Activated naive CD8-positive, alpha-beta T cell treated with anti-CD3 and anti-CD28 coated beads for 36 hours (primary cell): ENCODE results near the gene FBXW4. TPM values are rescaled to one million over a fixed set of nuclear protein-coding genes. Genes with fewer than 3 reads are reported as not detected.

Source experiments
- DNase-seq: peaks from one replicate; pipeline ENCODE4 v3.0.0; 2021
- H3K27ac Mint-ChIP-seq: one replicate; pipeline ENCODE4 v1.8.0; 2022; ENCODE audit warnings: mild to moderate bottlenecking, moderate library complexity, mixed read lengths
- H3K27me3 Mint-ChIP-seq: one replicate; pipeline ENCODE4 v1.8.0; 2022; ENCODE audit warnings: mild to moderate bottlenecking, mixed read lengths
- H3K36me3 Mint-ChIP-seq: one replicate; pipeline ENCODE4 v1.8.0; 2021; ENCODE audit warnings: mild to moderate bottlenecking, mixed read lengths
- H3K4me1 Mint-ChIP-seq: one replicate; pipeline ENCODE4 v1.8.0; 2021; ENCODE audit warnings: mixed read lengths
- H3K4me3 Mint-ChIP-seq: one replicate; pipeline ENCODE4 v1.8.0; 2022; ENCODE audit warnings: mild to moderate bottlenecking, moderate library complexity, mixed read lengths
- H3K9me3 Mint-ChIP-seq: one replicate; pipeline ENCODE4 v1.8.0; 2022; ENCODE audit warnings: mixed read lengths
- total RNA-seq, 2 experiments: library from RNA; stranded (reverse); gene quantifications; one replicate each; pipeline ENCODE4 v1.2.3, GENCODE V29; 2021

Gene FBXW4
- total RNA-seq, result 10 to 100 TPM; 29.5 to 34.0 TPM

- peak within 1 kb of the TSS; percentile 99 for H3K27ac Mint-ChIP-seq
- H3K4me3 Mint-ChIP-seq, result peak within 1 kb of the TSS; percentile 97
- peaks cover 10% of the 10 kb centered on the region for H3K36me3 Mint-ChIP-seq
- H3K9me3 Mint-ChIP-seq, result no peaks in the 10 kb centered on the region
- peak; percentile 84 for DNase-seq
- peaks cover 36% of the 10 kb centered on the region for H3K4me1 Mint-ChIP-seq
- no peaks in the 10 kb centered on the region for H3K27me3 Mint-ChIP-seq
These were observed at the start of gene FBXW4 for GRCh38 chr10:101694674-101695403. Gene FBXW4 (minus strand): TSS chr10:101695170. CDS start chr10:101695105, 65 bp downstream.

DNA sequence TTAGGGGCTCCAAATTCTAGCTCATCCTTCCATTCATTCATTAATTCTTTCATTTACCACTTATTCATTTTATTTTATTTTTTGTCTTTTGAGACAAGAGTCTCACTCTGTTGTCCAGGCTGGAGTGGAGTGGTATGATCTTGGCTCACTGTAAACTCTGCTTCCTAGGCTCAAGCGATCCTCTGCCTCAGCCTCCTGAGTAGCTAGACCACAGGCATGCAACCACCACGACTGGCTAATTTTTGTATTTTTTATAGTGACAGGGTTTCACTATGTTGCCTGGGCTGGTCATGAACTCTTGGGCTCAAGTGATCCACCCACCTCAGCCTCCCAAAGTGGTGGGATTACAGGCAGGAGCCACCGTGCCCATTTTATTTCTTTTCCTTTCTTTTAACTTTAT, 49.3 kb upstream of the FBXW4 start:
- Mint-ChIP-seq H3K4me3 (no peak overlapping the region), H3K27me3 (peaks cover 13% of the 10 kb centered on the region), H3K36me3 (no peaks in the 10 kb centered on the region), H3K9me3 (no peaks in the 10 kb centered on the region), H3K27ac (no peak overlapping the region), H3K4me1 (no peaks in the 10 kb centered on the region)
- no peak for DNase-seq

- H3K27me3 Mint-ChIP-seq, result peaks cover 13% of the 10 kb centered on the region
- no peaks in the 10 kb centered on the region for H3K4me1 Mint-ChIP-seq
- H3K4me3 Mint-ChIP-seq, result no peak overlapping the region
- no peaks in the 10 kb centered on the region for H3K9me3 Mint-ChIP-seq
- no peak for DNase-seq
- H3K27ac Mint-ChIP-seq, result no peak overlapping the region
- no peaks in the 10 kb centered on the region for H3K36me3 Mint-ChIP-seq
These were observed 47.0 kb upstream of the FBXW4 start for GRCh38 chr10:101741938-101742337.

- Mint-ChIP-seq H3K27me3 (peaks cover 24% of the 10 kb centered on the region), H3K4me1 (no peaks in the 10 kb centered on the region), H3K27ac (no peak overlapping the region), H3K36me3 (no peaks in the 10 kb centered on the region), H3K9me3 (no peaks in the 10 kb centered on the region), H3K4me3 (no peak overlapping the region)
- no peak for DNase-seq
These were observed 41.7 kb upstream of the FBXW4 start for GRCh38 chr10:101736666-101737065.

- Mint-ChIP-seq H3K9me3 (no peaks in the 10 kb centered on the region), H3K4me1 (no peaks in the 10 kb centered on the region), H3K27me3 (peaks cover 20% of the 10 kb centered on the region), H3K4me3 (no peak overlapping the region), H3K27ac (no peak overlapping the region), H3K36me3 (no peaks in the 10 kb centered on the region)
- DNase-seq, result no peak
These were observed 37.1 kb upstream of the FBXW4 start for GRCh38 chr10:101732096-101732495.

DNA sequence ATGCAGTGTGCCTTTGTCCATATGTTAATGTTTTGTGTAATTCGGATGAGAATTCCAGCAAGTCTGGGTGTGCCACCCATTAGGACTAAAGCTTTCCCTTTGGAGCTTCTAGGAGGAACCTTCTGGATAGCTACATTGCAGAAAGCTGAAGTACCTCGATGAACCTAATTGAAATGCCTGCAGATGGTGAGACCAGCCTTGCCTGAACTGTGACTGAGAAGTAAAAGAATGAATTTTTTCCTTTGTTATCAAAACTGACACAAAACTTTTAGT, 31.1 kb upstream of the FBXW4 start:
- Mint-ChIP-seq H3K4me1 (no peaks in the 10 kb centered on the region), H3K4me3 (no peak overlapping the region), H3K27ac (no peak overlapping the region), H3K36me3 (no peaks in the 10 kb centered on the region), H3K9me3 (no peaks in the 10 kb centered on the region), H3K27me3 (peaks cover 9% of the 10 kb centered on the region)
- no peak for DNase-seq

GRCh38 chr10:101725296-101726114, 30.5 kb upstream of the FBXW4 start:
- no peak overlapping the region for H3K27ac Mint-ChIP-seq
- H3K4me3 Mint-ChIP-seq, result no peak overlapping the region
- no peaks in the 10 kb centered on the region for H3K4me1 Mint-ChIP-seq
- peaks cover 9% of the 10 kb centered on the region for H3K27me3 Mint-ChIP-seq
- no peak for DNase-seq
- no peaks in the 10 kb centered on the region for H3K36me3 Mint-ChIP-seq
- no peaks in the 10 kb centered on the region for H3K9me3 Mint-ChIP-seq

DNA sequence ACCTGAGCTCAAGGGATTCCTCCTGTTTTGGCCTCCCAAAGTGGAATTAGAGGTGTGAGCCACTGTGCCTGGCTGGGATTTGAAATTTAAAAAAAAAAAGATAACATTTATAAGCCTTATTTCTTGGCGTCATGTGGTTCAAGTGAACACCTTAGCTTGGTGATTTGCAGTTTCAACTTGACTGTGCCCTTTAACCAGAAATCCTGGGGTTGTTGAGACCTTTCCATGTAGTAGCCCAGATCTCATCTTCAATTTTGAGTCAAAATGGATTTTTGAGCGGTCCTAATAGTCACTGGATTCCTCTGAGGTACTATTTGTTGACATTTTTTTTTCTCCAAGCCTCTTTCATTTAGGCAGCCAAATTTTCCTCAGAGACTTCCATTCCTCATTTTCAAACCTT, 29.5 kb upstream of the FBXW4 start:
- Mint-ChIP-seq H3K27ac (no peak overlapping the region), H3K36me3 (no peaks in the 10 kb centered on the region), H3K27me3 (peaks cover 9% of the 10 kb centered on the region), H3K4me3 (no peak overlapping the region), H3K4me1 (no peaks in the 10 kb centered on the region), H3K9me3 (no peaks in the 10 kb centered on the region)
- no peak for DNase-seq

GRCh38 chr10:101723176-101723575, 28.2 kb upstream of the FBXW4 start:
- no peaks in the 10 kb centered on the region for H3K36me3 Mint-ChIP-seq
- H3K4me1 Mint-ChIP-seq, result no peaks in the 10 kb centered on the region
- H3K4me3 Mint-ChIP-seq, result no peak overlapping the region

DNA sequence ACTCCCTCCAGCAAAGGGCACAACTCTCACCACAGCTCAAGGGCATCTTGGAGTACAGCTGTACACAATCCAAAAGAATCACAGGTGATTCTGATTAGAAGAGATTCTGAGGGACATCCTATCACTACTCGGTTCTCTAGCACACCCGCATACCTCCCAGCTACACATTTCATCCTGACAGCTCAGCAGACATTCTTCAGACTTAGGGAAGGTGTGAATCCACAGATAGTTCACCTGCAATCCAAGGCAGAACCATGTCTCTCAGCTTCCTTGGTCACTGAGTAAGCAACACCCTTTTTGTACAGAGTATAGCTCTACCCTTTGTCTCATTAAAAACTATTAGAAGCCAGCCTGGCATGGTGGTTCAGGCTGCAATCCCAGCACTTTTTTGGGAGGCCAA, 26.8 kb upstream of the FBXW4 start:
- Mint-ChIP-seq H3K36me3 (no peaks in the 10 kb centered on the region), H3K4me1 (peaks cover 4% of the 10 kb centered on the region), H3K9me3 (no peaks in the 10 kb centered on the region), H3K27me3 (peaks cover 12% of the 10 kb centered on the region), H3K27ac (no peak overlapping the region), H3K4me3 (no peak overlapping the region)
- DNase-seq, result no peak

More at GRCh38 chr10:101723176-101723575, 28.2 kb upstream of the FBXW4 start:
- Mint-ChIP-seq H3K9me3 (no peaks in the 10 kb centered on the region), H3K27me3 (peaks cover 14% of the 10 kb centered on the region), H3K27ac (no peak overlapping the region)
- DNase-seq, result no peak

DNA sequence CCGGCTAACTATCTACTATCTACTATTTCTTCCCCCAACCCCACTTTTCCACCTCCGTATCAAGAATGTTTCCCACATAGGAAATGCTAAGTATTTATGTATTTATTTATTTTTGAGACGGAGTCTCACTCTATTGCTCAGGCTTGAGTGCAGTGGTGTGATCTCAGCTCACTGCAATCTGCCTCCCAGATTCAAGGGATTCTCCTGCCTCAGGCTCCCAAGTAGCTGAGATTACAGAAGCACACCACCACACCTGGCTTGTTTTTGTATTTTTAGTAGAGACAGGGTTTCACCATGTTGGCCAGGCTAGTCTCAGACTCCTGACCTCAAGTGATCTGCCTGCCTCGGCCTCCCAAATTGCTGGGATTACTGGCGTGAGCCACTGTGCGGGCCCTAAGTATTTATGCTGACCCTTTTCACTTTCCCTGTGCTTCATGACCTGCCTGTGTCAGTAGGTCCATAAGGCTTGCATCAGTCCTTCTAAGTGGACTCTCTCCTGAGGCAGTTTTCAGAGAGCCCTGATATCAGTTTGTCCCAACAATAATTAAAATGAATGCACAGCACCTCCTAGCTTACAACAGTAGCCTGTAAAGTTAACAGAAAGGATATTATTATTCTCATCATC, 25.7 kb upstream of the FBXW4 start:
- DNase-seq, result no peak
- no peaks in the 10 kb centered on the region for H3K36me3 Mint-ChIP-seq
- no peaks in the 10 kb centered on the region for H3K9me3 Mint-ChIP-seq
- H3K27ac Mint-ChIP-seq, result no peak overlapping the region
- no peak overlapping the region for H3K4me3 Mint-ChIP-seq
- H3K4me1 Mint-ChIP-seq, result peaks cover 5% of the 10 kb centered on the region
- peaks cover 10% of the 10 kb centered on the region for H3K27me3 Mint-ChIP-seq

GRCh38 chr10:101718690-101719275, 23.8 kb upstream of the FBXW4 start:
- Mint-ChIP-seq H3K27me3 (peaks cover 17% of the 10 kb centered on the region), H3K36me3 (no peaks in the 10 kb centered on the region), H3K9me3 (no peaks in the 10 kb centered on the region), H3K27ac (no peak overlapping the region), H3K4me3 (no peak overlapping the region), H3K4me1 (peaks cover 5% of the 10 kb centered on the region)
- no peak for DNase-seq

GRCh38 chr10:101716891-101717659, 22.1 kb upstream of the FBXW4 start:
- Mint-ChIP-seq H3K27ac (no peak overlapping the region), H3K4me1 (peaks cover 5% of the 10 kb centered on the region), H3K27me3 (peaks cover 17% of the 10 kb centered on the region), H3K9me3 (no peaks in the 10 kb centered on the region), H3K36me3 (no peaks in the 10 kb centered on the region), H3K4me3 (no peak overlapping the region)
- DNase-seq, result peak; percentile 15

DNA sequence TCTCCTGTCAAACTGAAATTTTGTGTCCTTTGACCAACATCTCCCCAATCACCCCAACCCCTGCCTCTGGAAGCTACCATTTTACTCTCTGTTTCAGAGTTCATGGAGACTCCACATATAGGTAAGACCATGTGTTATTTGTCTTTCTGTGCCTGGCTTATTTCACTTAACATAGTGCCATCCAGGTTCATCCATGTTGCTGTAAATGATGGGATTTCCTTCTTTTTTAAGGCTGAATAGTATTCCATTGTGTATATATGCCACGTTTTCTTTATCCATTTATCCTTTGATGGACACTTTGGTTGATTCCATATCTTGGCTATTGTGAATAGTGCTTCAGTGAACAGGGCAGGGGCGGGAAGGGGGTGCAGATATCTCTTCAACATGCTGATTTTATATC, 18.0 kb upstream of the FBXW4 start:
- no peaks in the 10 kb centered on the region for H3K36me3 Mint-ChIP-seq
- H3K27ac Mint-ChIP-seq, result no peak overlapping the region
- H3K4me3 Mint-ChIP-seq, result no peak overlapping the region
- H3K27me3 Mint-ChIP-seq, result peaks cover 42% of the 10 kb centered on the region
- no peaks in the 10 kb centered on the region for H3K9me3 Mint-ChIP-seq
- no peak for DNase-seq
- peaks cover 16% of the 10 kb centered on the region for H3K4me1 Mint-ChIP-seq

DNA sequence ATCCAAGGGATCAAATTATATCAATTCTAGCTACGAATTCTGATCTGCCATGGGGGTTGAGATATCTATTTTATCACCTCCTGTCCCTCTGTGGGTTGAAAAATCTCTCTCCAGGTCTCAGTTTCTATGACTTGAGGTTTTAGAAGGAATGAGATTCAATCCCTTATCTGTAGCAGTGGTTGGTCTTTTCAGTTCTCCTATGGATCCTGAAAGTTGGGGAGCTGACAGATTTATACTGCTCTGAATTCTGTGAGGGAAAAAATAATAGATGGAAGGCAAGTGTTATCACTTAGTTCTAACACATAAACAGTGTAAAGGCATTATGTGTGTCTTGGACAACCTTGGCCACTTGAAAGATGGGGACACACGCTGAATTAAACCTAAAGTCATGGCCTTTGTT, 15.8 kb upstream of the FBXW4 start:
- no peak overlapping the region for H3K27ac Mint-ChIP-seq
- H3K4me3 Mint-ChIP-seq, result no peak overlapping the region
- H3K9me3 Mint-ChIP-seq, result no peaks in the 10 kb centered on the region
- no peak for DNase-seq
- peaks cover 60% of the 10 kb centered on the region for H3K27me3 Mint-ChIP-seq
- H3K36me3 Mint-ChIP-seq, result no peaks in the 10 kb centered on the region
- H3K4me1 Mint-ChIP-seq, result peaks cover 12% of the 10 kb centered on the region
